Transverse colon (tissue), 4 donors: ENCODE data around the gene FZD4.

Source experiments
- CTCF ChIP-seq, 5 experiments: fragments of 200-600 bp in 3 of 5; fragments of 450-650 bp in 2 of 5; sonication (generic) in 3 of 5; IDR thresholded peaks; 1 replicate in 2 of 5; 2 replicates in 3 of 5; pipeline ENCODE4 v1.5.1; 2016 to 2017; ENCODE audit warnings: antibody characterized with exemption in 5 of 5, inconsistent platforms in 3 of 5, mild to moderate bottlenecking in 2 of 5, moderate library complexity in 1 of 5
- EP300 ChIP-seq: sonication (generic); formaldehyde crosslinking; IDR thresholded peaks from one replicate; pipeline ENCODE4 v1.6.1; 2017; ENCODE audit warnings: antibody characterized with exemption, low read depth
- POLR2AphosphoS5 ChIP-seq, 3 donors: sonication (generic); formaldehyde crosslinking; IDR thresholded peaks; one replicate each; pipeline ENCODE4 v1.6.1; 2016; ENCODE audit warnings: antibody characterized with exemption in 3 of 3

GRCh38 chr11:86978756-86979608 lies 23.8 kb upstream of the FZD4 start:
- TF ChIP-seq EP300: no peak
- no peak for TF ChIP-seq POLR2AphosphoS5 (IDR thresholded peaks at IDR 0.05)
- TF ChIP-seq CTCF (IDR thresholded peaks at IDR 0.05): peak; percentile 47 to 60 (median 53)
